Esophagus muscularis mucosa (tissue), 4 donors: Measurements from ENCODE around the gene PCK1. TPM values are rescaled to one million over a fixed set of nuclear protein-coding genes. Genes with fewer than 3 reads are reported as not detected.

Source experiments
- DNase-seq: peaks from one replicate; pipeline ENCODE4 v3.0.0-alpha.2; 2017; ENCODE audit errors: extremely low spot score
- H3K27ac ChIP-seq, 4 donors: fragments of 200-600 bp; sonication (generic); replicated peaks in 1 of 4; 1 replicate in 3 of 4; 2 replicates in 1 of 4; pipeline ENCODE4 v1.5.1; 2016 to 2019; ENCODE audit warnings: mild to moderate bottlenecking in 1 of 4
- H3K27me3 ChIP-seq, 4 donors: fragments of 200-600 bp; sonication (generic); one replicate each; pipeline versions ENCODE4 v1.5.1 to v1.6.0; 2016 to 2019
- H3K36me3 ChIP-seq, 4 donors: fragments of 200-600 bp; sonication (generic); one replicate each; pipeline ENCODE4 v1.5.1; 2016 to 2019
- H3K4me1 ChIP-seq, 4 donors: fragments of 200-600 bp; sonication (generic); one replicate each; pipeline ENCODE4 v1.5.1; 2016 to 2019
- H3K4me3 ChIP-seq, 4 donors: fragments of 200-600 bp; sonication (generic); 1 replicate in 2 of 4; 2 replicates in 2 of 4; pipeline ENCODE4 v1.5.1; 2016 to 2019; ENCODE audit warnings: mild to moderate bottlenecking in 4 of 4, moderate library complexity in 1 of 4
- H3K9me3 ChIP-seq, 4 donors: fragments of 200-600 bp; sonication (generic); 1 replicate in 3 of 4; 2 replicates in 1 of 4; pipeline ENCODE4 v1.5.1; 2016 to 2019
- EP300 ChIP-seq: sonication (generic); formaldehyde crosslinking; IDR thresholded peaks from one replicate; pipeline ENCODE4 v1.6.1; 2017; ENCODE audit warnings: antibody characterized with exemption
- POLR2A ChIP-seq: fragments of 450-650 bp; IDR thresholded peaks from one replicate; pipeline ENCODE4 v1.6.1; 2017; ENCODE audit warnings: antibody characterized with exemption, moderate library complexity, mild to moderate bottlenecking, low read depth
- POLR2AphosphoS5 ChIP-seq, 2 donors: sonication (generic); formaldehyde crosslinking; IDR thresholded peaks; one replicate each; pipeline ENCODE4 v1.6.1; 2017; ENCODE audit warnings: antibody characterized with exemption in 2 of 2
- WGBS: methylation state at CpG from one replicate; pipeline ENCODE4 v1.1.5; 2018; 5-methylcytosine and 5-hydroxymethylcytosine counted together
- intact Hi-C: fragments of 100-400 bp; cut with DNase I; formaldehyde crosslinking; loops from one replicate; pipeline ENCODE4 v1.15.1; 2023
- total RNA-seq, 4 donors: library from RNA; depleted of rRNA; stranded (reverse); fragments of >200 nt; gene quantifications; one replicate each; pipeline versions ENCODE4 v1.1.0 to v1.2.1, GENCODE V29; 2016
- TF ChIP-seq, protein P1 (sequence below), 3 experiments: fragments of 200-600 bp in 2 of 3; fragments of 450-650 bp in 1 of 3; sonication (generic) in 2 of 3; IDR thresholded peaks; one replicate each; pipeline ENCODE4 v1.5.1; 2017 to 2019; ENCODE audit warnings: antibody characterized with exemption in 3 of 3, mild to moderate bottlenecking in 2 of 3, moderate library complexity in 1 of 3

Gene PCK1
- total RNA-seq, 4 donors from 2014 or later: under 0.01 to 0.63 (median 0.06) TPM; not detected in 1

DNA sequence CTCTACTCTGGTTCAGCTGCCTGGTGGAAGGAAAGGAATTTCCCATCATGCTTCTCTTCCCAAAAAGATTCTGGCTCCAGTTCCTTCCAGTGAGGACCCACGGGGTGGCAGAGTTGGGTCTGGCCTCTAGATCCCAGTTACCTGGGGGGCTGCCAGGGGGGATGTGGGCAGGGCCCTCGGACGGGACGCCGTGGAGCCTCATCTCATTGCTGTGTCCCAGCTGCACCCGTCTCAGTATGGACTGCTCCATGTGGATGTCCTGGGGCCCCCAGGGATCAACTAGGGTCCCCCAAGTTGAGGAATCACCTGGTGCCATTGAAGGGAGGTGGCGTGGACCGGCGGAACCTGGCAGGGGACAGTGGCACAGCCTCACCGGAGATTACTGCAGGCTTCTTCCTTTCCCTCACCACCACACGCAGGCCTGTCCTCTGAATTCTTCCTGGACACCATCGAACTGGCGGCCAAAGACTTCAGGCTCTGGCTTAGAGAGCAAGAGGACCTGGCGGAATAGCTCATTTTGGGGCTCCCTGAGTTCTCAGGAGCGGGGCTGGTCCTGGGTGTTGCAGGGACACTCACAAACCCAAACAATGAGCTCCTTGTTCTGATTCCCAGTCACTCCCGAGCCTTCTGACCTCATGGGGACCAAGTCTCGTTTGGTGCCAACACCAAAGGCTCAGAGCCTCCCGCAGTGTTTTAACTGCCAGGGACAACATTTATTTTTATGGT, 50.8 kb downstream of the PCK1 start:
- H3K27me3 ChIP-seq: peaks cover 0 to 49% (median 0%) of the 10 kb centered on the region in 4 donors
- 81% methylated on average over 14 of the region's 18 CpGs for WGBS
- intact Hi-C loops: no loop called here
- H3K9me3 ChIP-seq: no peaks in the 10 kb centered on the region
- H3K4me3 ChIP-seq: no peak overlapping the region
- H3K27ac ChIP-seq: no peak overlapping the region
- TF ChIP-seq POLR2AphosphoS5 (IDR thresholded peaks at IDR 0.05) (no peak), POLR2A (no peak), EP300 (no peak)
- TF ChIP-seq, protein P1, sequence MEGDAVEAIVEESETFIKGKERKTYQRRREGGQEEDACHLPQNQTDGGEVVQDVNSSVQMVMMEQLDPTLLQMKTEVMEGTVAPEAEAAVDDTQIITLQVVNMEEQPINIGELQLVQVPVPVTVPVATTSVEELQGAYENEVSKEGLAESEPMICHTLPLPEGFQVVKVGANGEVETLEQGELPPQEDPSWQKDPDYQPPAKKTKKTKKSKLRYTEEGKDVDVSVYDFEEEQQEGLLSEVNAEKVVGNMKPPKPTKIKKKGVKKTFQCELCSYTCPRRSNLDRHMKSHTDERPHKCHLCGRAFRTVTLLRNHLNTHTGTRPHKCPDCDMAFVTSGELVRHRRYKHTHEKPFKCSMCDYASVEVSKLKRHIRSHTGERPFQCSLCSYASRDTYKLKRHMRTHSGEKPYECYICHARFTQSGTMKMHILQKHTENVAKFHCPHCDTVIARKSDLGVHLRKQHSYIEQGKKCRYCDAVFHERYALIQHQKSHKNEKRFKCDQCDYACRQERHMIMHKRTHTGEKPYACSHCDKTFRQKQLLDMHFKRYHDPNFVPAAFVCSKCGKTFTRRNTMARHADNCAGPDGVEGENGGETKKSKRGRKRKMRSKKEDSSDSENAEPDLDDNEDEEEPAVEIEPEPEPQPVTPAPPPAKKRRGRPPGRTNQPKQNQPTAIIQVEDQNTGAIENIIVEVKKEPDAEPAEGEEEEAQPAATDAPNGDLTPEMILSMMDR (IDR thresholded peaks at IDR 0.05): no peak
- DNase-seq: no peak
- H3K4me1 ChIP-seq: no peaks in the 10 kb centered on the region
- H3K36me3 ChIP-seq: no peaks in the 10 kb centered on the region

DNA sequence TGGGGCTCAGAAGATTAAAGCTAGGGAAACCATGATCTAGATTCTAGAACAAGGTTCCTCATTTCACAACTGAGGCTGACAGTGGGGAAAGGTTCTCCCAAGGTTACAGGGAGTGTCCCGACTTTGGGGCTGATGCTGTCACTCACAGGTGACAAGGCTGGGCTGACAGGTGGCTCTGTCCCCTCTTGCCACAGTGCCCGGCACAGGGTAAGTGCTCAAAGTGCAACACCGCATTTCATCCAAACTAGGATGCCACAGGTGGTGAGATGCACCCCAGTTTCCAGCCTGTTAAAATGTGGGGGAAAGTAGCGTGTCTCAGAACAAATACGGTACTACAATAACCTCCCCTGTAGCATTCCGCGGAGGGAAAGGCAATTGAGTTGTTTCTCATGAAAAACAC, 51.5 kb downstream of the PCK1 start:
- WGBS: 79% methylated on average over 7 of the region's 7 CpGs
- no peaks in the 10 kb centered on the region for H3K4me1 ChIP-seq
- no peaks in the 10 kb centered on the region for H3K9me3 ChIP-seq
- no peaks in the 10 kb centered on the region for H3K36me3 ChIP-seq
- DNase-seq: no peak
- H3K4me3 ChIP-seq: no peak overlapping the region
- no peak overlapping the region for H3K27ac ChIP-seq
- intact Hi-C loops: no loop called here
- peaks cover 0 to 55% (median 0%) of the 10 kb centered on the region in 4 donors for H3K27me3 ChIP-seq
- no peak for TF ChIP-seq POLR2AphosphoS5 (IDR thresholded peaks at IDR 0.05)
- TF ChIP-seq, protein P1 (IDR thresholded peaks at IDR 0.05): no peak
- no peak for TF ChIP-seq POLR2A
- no peak for TF ChIP-seq EP300

DNA sequence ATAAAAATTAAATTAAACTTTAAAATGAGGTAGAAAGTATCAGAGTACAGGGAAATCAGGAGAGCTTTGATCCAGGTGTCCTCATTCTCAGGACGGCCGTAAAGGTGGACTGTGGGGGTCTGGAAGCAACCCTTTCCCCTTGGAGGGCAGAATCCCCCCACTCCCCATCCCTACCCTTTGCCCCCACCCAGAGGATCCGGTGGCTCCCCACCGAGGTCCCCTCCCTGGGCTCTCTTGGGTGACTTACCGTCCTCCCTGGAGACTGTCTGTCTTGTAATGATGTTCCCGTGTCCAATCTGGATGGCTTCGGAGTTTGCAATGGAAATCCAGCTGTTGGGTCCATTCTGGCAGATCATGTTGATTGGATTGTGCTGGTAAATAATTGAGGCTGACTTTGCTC, 52.0 kb downstream of the PCK1 start:
- H3K4me1 ChIP-seq: no peaks in the 10 kb centered on the region
- H3K27me3 ChIP-seq: peaks cover 0 to 53% (median 0%) of the 10 kb centered on the region in 4 donors
- no peak overlapping the region for H3K4me3 ChIP-seq
- intact Hi-C loops: no loop called here
- DNase-seq: no peak
- WGBS: 93% methylated on average over 7 of the region's 7 CpGs
- no peak for TF ChIP-seq POLR2A
- TF ChIP-seq, protein P1 (IDR thresholded peaks at IDR 0.05): no peak
- TF ChIP-seq EP300: no peak
- TF ChIP-seq POLR2AphosphoS5 (IDR thresholded peaks at IDR 0.05): no peak
- no peak overlapping the region for H3K27ac ChIP-seq
- H3K36me3 ChIP-seq: no peaks in the 10 kb centered on the region
- H3K9me3 ChIP-seq: no peaks in the 10 kb centered on the region

DNA sequence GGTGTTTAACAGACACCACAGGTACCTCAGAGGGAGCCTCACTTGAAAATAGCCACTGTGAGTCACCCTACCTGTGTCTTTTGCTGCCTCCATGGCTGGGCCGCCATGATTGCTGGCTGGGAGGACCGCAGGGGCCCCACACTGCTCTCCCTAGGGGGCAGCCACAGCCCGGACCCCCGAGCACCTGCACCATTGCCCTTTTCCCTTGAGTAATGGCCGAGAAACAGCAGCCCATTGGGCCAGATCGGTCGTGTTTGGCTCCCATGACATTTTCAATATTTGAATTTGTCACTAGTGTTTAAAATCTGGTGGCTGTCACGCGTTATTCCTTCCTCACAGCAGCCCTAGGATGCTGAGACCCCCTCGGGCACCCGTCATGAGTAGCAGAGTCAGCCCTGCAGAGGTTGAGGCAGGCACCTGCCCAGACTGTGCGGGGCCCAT, 52.6 kb downstream of the PCK1 start:
- no peak for TF ChIP-seq EP300
- TF ChIP-seq, protein P1 (IDR thresholded peaks at IDR 0.05): no peak
- no peak for TF ChIP-seq POLR2A
- TF ChIP-seq POLR2AphosphoS5 (IDR thresholded peaks at IDR 0.05): no peak
- intact Hi-C loops: no loop called here
- WGBS: 92% methylated on average over 11 of the region's 12 CpGs

More for the DNA sequence above, 52.6 kb downstream of the PCK1 start:
- Histone ChIP-seq H3K36me3 (no peaks in the 10 kb centered on the region), H3K9me3 (no peaks in the 10 kb centered on the region), H3K4me3 (no peak overlapping the region), H3K4me1 (peaks cover 0 to 2% (median under 1%) of the 10 kb centered on the region in 4 donors), H3K27me3 (peaks cover 0 to 47% (median 0%) of the 10 kb centered on the region in 4 donors), H3K27ac (no peak overlapping the region)
- DNase-seq: no peak
